ENCODE results near the gene WNT7B. TPM values are rescaled to one million over a fixed set of nuclear protein-coding genes. Genes with fewer than 3 reads are reported as not detected.

The WNT7B gene
- total and polyA plus RNA-seq, 2 experiments from 2014 or later: 0.10 TPM; not detected in 1

GRCh38 chr22:45935573-45935972 is 41.4 kb downstream of the WNT7B start:
- no peaks in the 10 kb centered on the region; the same call in 2 of the 3 replicates for H3K9me3 Mint-ChIP-seq
- no peaks in the 10 kb centered on the region for H3K36me3 Mint-ChIP-seq (ENCODE audit: low read depth)
- ATAC-seq (no peak), DNase-seq (ENCODE audit: low spot score) (no peak)
- no peaks in the 10 kb centered on the region for H3K79me2 ChIP-seq (replicated peaks; ENCODE audit: insufficient read depth)
- H3K4me3 Mint-ChIP-seq: no peak overlapping the region
- H3K27me3 ChIP-seq (ENCODE audit: insufficient read depth): no peaks in the 10 kb centered on the region
- no peak overlapping the region for H3K27ac Mint-ChIP-seq
- no peaks in the 10 kb centered on the region for H4K20me1 ChIP-seq (replicated peaks; ENCODE audit: insufficient read depth)
- no peaks in the 10 kb centered on the region for H3K4me1 Mint-ChIP-seq
- no peak overlapping the region for H3K4me3 ChIP-seq
- no peak overlapping the region for H3K4me2 ChIP-seq
- H3F3A ChIP-seq (replicated peaks; ENCODE audit: low read depth): no peaks in the 10 kb centered on the region
- no peaks in the 10 kb centered on the region for H3K4me1 ChIP-seq (ENCODE audit: insufficient read depth)
- H3K36me3 ChIP-seq (ENCODE audit: insufficient read depth): no peaks in the 10 kb centered on the region
- no peak overlapping the region for H2AFZ ChIP-seq
- H3K27me3 Mint-ChIP-seq (ENCODE audit: insufficient read depth, low read depth, poor library complexity): peaks cover 10% of the 10 kb centered on the region
- TF ChIP-seq, protein P1, sequence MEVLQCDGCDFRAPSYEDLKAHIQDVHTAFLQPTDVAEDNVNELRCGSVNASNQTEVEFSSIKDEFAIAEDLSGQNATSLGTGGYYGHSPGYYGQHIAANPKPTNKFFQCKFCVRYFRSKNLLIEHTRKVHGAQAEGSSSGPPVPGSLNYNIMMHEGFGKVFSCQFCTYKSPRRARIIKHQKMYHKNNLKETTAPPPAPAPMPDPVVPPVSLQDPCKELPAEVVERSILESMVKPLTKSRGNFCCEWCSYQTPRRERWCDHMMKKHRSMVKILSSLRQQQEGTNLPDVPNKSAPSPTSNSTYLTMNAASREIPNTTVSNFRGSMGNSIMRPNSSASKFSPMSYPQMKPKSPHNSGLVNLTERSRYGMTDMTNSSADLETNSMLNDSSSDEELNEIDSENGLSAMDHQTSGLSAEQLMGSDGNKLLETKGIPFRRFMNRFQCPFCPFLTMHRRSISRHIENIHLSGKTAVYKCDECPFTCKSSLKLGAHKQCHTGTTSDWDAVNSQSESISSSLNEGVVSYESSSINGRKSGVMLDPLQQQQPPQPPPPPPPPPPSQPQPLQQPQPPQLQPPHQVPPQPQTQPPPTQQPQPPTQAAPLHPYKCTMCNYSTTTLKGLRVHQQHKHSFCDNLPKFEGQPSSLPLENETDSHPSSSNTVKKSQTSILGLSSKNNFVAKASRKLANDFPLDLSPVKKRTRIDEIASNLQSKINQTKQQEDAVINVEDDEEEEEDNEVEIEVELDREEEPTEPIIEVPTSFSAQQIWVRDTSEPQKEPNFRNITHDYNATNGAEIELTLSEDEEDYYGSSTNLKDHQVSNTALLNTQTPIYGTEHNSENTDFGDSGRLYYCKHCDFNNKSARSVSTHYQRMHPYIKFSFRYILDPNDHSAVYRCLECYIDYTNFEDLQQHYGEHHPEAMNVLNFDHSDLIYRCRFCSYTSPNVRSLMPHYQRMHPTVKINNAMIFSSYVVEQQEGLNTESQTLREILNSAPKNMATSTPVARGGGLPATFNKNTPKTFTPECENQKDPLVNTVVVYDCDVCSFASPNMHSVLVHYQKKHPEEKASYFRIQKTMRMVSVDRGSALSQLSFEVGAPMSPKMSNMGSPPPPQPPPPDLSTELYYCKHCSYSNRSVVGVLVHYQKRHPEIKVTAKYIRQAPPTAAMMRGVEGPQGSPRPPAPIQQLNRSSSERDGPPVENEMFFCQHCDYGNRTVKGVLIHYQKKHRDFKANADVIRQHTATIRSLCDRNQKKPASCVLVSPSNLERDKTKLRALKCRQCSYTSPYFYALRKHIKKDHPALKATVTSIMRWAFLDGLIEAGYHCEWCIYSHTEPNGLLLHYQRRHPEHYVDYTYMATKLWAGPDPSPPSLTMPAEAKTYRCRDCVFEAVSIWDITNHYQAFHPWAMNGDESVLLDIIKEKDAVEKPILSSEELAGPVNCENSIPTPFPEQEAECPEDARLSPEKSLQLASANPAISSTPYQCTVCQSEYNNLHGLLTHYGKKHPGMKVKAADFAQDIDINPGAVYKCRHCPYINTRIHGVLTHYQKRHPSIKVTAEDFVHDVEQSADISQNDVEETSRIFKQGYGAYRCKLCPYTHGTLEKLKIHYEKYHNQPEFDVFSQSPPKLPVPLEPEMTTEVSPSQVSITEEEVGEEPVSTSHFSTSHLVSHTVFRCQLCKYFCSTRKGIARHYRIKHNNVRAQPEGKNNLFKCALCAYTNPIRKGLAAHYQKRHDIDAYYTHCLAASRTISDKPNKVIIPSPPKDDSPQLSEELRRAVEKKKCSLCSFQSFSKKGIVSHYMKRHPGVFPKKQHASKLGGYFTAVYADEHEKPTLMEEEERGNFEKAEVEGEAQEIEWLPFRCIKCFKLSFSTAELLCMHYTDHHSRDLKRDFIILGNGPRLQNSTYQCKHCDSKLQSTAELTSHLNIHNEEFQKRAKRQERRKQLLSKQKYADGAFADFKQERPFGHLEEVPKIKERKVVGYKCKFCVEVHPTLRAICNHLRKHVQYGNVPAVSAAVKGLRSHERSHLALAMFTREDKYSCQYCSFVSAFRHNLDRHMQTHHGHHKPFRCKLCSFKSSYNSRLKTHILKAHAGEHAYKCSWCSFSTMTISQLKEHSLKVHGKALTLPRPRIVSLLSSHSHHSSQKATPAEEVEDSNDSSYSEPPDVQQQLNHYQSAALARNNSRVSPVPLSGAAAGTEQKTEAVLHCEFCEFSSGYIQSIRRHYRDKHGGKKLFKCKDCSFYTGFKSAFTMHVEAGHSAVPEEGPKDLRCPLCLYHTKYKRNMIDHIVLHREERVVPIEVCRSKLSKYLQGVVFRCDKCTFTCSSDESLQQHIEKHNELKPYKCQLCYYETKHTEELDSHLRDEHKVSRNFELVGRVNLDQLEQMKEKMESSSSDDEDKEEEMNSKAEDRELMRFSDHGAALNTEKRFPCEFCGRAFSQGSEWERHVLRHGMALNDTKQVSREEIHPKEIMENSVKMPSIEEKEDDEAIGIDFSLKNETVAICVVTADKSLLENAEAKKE (CRISPR knock-in tag; IDR thresholded peaks at IDR 0.05): no peak
- TF ChIP-seq, protein P2, sequence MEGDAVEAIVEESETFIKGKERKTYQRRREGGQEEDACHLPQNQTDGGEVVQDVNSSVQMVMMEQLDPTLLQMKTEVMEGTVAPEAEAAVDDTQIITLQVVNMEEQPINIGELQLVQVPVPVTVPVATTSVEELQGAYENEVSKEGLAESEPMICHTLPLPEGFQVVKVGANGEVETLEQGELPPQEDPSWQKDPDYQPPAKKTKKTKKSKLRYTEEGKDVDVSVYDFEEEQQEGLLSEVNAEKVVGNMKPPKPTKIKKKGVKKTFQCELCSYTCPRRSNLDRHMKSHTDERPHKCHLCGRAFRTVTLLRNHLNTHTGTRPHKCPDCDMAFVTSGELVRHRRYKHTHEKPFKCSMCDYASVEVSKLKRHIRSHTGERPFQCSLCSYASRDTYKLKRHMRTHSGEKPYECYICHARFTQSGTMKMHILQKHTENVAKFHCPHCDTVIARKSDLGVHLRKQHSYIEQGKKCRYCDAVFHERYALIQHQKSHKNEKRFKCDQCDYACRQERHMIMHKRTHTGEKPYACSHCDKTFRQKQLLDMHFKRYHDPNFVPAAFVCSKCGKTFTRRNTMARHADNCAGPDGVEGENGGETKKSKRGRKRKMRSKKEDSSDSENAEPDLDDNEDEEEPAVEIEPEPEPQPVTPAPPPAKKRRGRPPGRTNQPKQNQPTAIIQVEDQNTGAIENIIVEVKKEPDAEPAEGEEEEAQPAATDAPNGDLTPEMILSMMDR (conservative IDR thresholded peaks at IDR 0.05; ENCODE audit: low read depth in 2 of 2): no peak
- no peak for TF ChIP-seq POLR2AphosphoS5 (IDR thresholded peaks at IDR 0.05; ENCODE audit: low read depth)
- TF ChIP-seq EZH2 (IDR thresholded peaks at IDR 0.05; ENCODE audit: low read depth, unreplicated experiment): no peak
- TF ChIP-seq REST (IDR thresholded peaks at IDR 0.05; ENCODE audit: unreplicated experiment): no peak
- no peak for TF ChIP-seq NANOG (IDR thresholded peaks at IDR 0.05; ENCODE audit: borderline replicate concordance)
- no peak for TF ChIP-seq EZH2phosphoT487 (IDR thresholded peaks at IDR 0.05; ENCODE audit: unreplicated experiment)
- TF ChIP-seq CREB1 (CRISPR knock-in tag; IDR thresholded peaks at IDR 0.05; ENCODE audit: low read depth): no peak
- no peak for TF ChIP-seq JUNB (IDR thresholded peaks at IDR 0.05; ENCODE audit: unreplicated experiment)
- TF ChIP-seq ZNF114 (CRISPR knock-in tag; IDR thresholded peaks at IDR 0.05): no peak
- TF ChIP-seq, protein P3, sequence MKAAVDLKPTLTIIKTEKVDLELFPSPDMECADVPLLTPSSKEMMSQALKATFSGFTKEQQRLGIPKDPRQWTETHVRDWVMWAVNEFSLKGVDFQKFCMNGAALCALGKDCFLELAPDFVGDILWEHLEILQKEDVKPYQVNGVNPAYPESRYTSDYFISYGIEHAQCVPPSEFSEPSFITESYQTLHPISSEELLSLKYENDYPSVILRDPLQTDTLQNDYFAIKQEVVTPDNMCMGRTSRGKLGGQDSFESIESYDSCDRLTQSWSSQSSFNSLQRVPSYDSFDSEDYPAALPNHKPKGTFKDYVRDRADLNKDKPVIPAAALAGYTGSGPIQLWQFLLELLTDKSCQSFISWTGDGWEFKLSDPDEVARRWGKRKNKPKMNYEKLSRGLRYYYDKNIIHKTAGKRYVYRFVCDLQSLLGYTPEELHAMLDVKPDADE (IDR thresholded peaks at IDR 0.05): no peak
- TF ChIP-seq ZNF331 (CRISPR knock-in tag; IDR thresholded peaks at IDR 0.05; ENCODE audit: low read depth): no peak
- no peak for TF ChIP-seq STAT1 (IDR thresholded peaks at IDR 0.05; ENCODE audit: unreplicated experiment)
- no peak overlapping the region for H3K27ac ChIP-seq (ENCODE audit: low read depth)
- H3K9me2 ChIP-seq (ENCODE audit: insufficient read depth): no peaks in the 10 kb centered on the region

All from GM23338 (cell line).